HCT116 (cell line): Measurements from ENCODE around the gene TYROBP. TPM values are rescaled to one million over a fixed set of nuclear protein-coding genes. Genes with fewer than 3 reads are reported as not detected.

Source experiments
- ATAC-seq: fragments of 200-7000 bp; cut with Tn5 transposase; 2 replicates; pipeline ENCODE4 v1.9.1; 2020; ENCODE audit warnings: mild to moderate bottlenecking, moderate library complexity
- BruUV-seq: library from RNA; stranded (reverse); fragments of 400-500 nt; replicated peaks from 2 replicates; lab custom pipeline; 2021; lab: Mats Ljungman, UMichigan
- CTCF ChIA-PET: fragments of 300-600 bp; sonication (Branson Sonifier 250); formaldehyde crosslinking; loops from one replicate; lab custom pipeline; 2021; ENCODE audit warnings: antibody characterized with exemption; lab: Charles Lee
- POLR2A ChIA-PET: fragments of 300-600, 350-600 bp; sonication (Branson Sonifier 250); formaldehyde crosslinking; loops from one replicate; lab custom pipeline; 2021; ENCODE audit warnings: antibody characterized with exemption; lab: Charles Lee
- RAD21 ChIA-PET, 2 experiments: fragments of 300-600 bp; sonication (Branson Sonifier 250); formaldehyde crosslinking; loops; one replicate each; lab custom pipeline; 2023; ENCODE audit warnings: low total read pairs in 2 of 2; ENCODE audit not compliant: uncharacterized antibody in 2 of 2, unreplicated experiment in 2 of 2, low non-redundant PET in 1 of 2; lab: Charles Lee
- DNase-seq: peaks from one replicate; pipeline ENCODE4 v3.0.0-alpha.2; 2010; ENCODE audit warnings: low read depth, low spot score
- H2AFZ ChIP-seq: fragments of 200-600 bp; shearing (Covaris generic), sonication (generic); 2 replicates; pipeline ENCODE4 v1.6.1; 2017; ENCODE audit warnings: low read depth, mixed run types, mixed read lengths, antibody characterized with exemption, low read length; ENCODE audit not compliant: poor library complexity, severe bottlenecking
- H3K27ac ChIP-seq: 2 replicates; pipeline ENCODE4 v1.5.1; 2012; ENCODE audit warnings: low read depth, low read length
- H3K27me3 ChIP-seq: fragments of 200-600 bp; sonication (generic); 2 replicates; pipeline ENCODE4 v1.6.1; 2016; ENCODE audit warnings: mixed run types, low read length, mixed read lengths; ENCODE audit not compliant: insufficient read depth
- H3K36me3 ChIP-seq, 2 experiments: fragments of 200-500 bp in 1 of 2; fragments of 200-600 bp in 1 of 2; sonication (Bioruptor generic) in 1 of 2; sonication (generic) in 1 of 2; 2 replicates each; pipeline versions ENCODE4 v1.5.1 to v1.6.1; 2014 to 2016; ENCODE audit warnings: low read length in 2 of 2, inconsistent platforms in 1 of 2, mixed read lengths in 1 of 2, mixed run types in 1 of 2; ENCODE audit not compliant: insufficient read depth in 2 of 2, control insufficient read depth in 1 of 2
- H3K4me1 ChIP-seq, 2 experiments: fragments of 200-600 bp in 1 of 2; sonication (generic) in 1 of 2; 2 replicates each; pipeline versions ENCODE4 v1.5.1 to v1.6.1; 2012 to 2017; ENCODE audit warnings: low read length in 2 of 2, inconsistent platforms in 1 of 2, mild to moderate bottlenecking in 1 of 2, mixed read lengths in 1 of 2, mixed run types in 1 of 2, moderate library complexity in 1 of 2; ENCODE audit not compliant: insufficient read depth in 2 of 2, control insufficient read depth in 1 of 2
- H3K4me2 ChIP-seq: fragments of 200-600 bp; sonication (generic); 2 replicates; pipeline ENCODE4 v1.6.1; 2017; ENCODE audit warnings: mixed run types, low read length, mixed read lengths
- H3K4me3 ChIP-seq, 2 experiments: fragments of 200-600 bp in 1 of 2; sonication (generic) in 1 of 2; replicated peaks in 1 of 2; 2 replicates each; pipeline ENCODE4 v1.5.1; 2011 to 2016; ENCODE audit warnings: low read length in 2 of 2, control low read depth in 1 of 2, low read depth in 1 of 2, mild to moderate bottlenecking in 1 of 2, mixed read lengths in 1 of 2, mixed run types in 1 of 2
- H3K79me2 ChIP-seq: fragments of 200-600 bp; sonication (generic); 2 replicates; pipeline ENCODE4 v1.6.1; 2017; ENCODE audit warnings: mild to moderate bottlenecking, mixed run types, low read length, moderate library complexity, mixed read lengths; ENCODE audit not compliant: insufficient read depth
- H3K9ac ChIP-seq: fragments of 200-600 bp; sonication (generic); 2 replicates; pipeline ENCODE4 v1.6.1; 2016; ENCODE audit warnings: low read length, mixed read lengths
- H3K9me2 ChIP-seq: fragments of 200-600 bp; sonication (generic), shearing (Covaris generic); 2 replicates; pipeline ENCODE4 v1.6.1; 2017; ENCODE audit warnings: mixed run types, mild to moderate bottlenecking, moderate library complexity; ENCODE audit not compliant: insufficient read depth
- H3K9me3 ChIP-seq, 2 experiments: fragments of 200-500 bp in 1 of 2; fragments of 200-600 bp in 1 of 2; sonication (Bioruptor generic) in 1 of 2; sonication (generic) in 1 of 2; 2 replicates each; pipeline ENCODE4 v1.6.1; 2014 to 2017; ENCODE audit warnings: low read length in 2 of 2, mixed read lengths in 2 of 2, inconsistent platforms in 1 of 2, low read depth in 1 of 2, mild to moderate bottlenecking in 1 of 2, mixed run types in 1 of 2, moderate library complexity in 1 of 2; ENCODE audit not compliant: control insufficient read depth in 1 of 2, insufficient read depth in 1 of 2
- H4K20me1 ChIP-seq: fragments of 200-600 bp; sonication (generic), shearing (Covaris generic); 2 replicates; pipeline ENCODE4 v1.6.1; 2017; ENCODE audit warnings: mixed run types, mild to moderate bottlenecking, moderate library complexity; ENCODE audit not compliant: insufficient read depth
- ATF3 ChIP-seq: IDR thresholded peaks from 2 replicates; pipeline ENCODE4 v1.6.1; 2012
- CEBPB ChIP-seq: IDR thresholded peaks from 2 replicates; pipeline ENCODE4 v1.6.1; 2012; ENCODE audit warnings: low read depth
- JUND ChIP-seq: IDR thresholded peaks from 2 replicates; pipeline ENCODE4 v1.6.1; 2012
- POLR2A ChIP-seq: IDR thresholded peaks from 2 replicates; pipeline ENCODE4 v1.7.0; 2011; ENCODE audit warnings: borderline replicate concordance; ENCODE audit not compliant: insufficient read depth, insufficient read length; ENCODE audit errors: extremely low read depth
- SIN3A ChIP-seq: IDR thresholded peaks from 2 replicates; pipeline ENCODE4 v1.6.1; 2012; ENCODE audit warnings: low read depth
- SRF ChIP-seq: IDR thresholded peaks from 2 replicates; pipeline ENCODE4 v1.6.1; 2012; ENCODE audit warnings: low read depth
- YY1 ChIP-seq: IDR thresholded peaks from 2 replicates; pipeline ENCODE4 v1.6.1; 2011; ENCODE audit warnings: low read length, low read depth, moderate library complexity, mild to moderate bottlenecking; ENCODE audit not compliant: insufficient replicate concordance; ENCODE audit errors: extremely low read depth
- ZBTB33 ChIP-seq: IDR thresholded peaks from 2 replicates; pipeline ENCODE4 v1.6.1; 2011; ENCODE audit warnings: mild to moderate bottlenecking, low read length, moderate library complexity; ENCODE audit not compliant: insufficient replicate concordance; ENCODE audit errors: extremely low read depth
- ZNF274 ChIP-seq: fragments of 200-500 bp; sonication (Bioruptor generic); IDR thresholded peaks from 2 replicates; pipeline ENCODE4 v1.6.1; 2014; ENCODE audit warnings: mild to moderate bottlenecking, low read depth, low read length, inconsistent platforms
- intact Hi-C: fragments of 100-400 bp; cut with micrococcal nuclease; formaldehyde crosslinking; loops from 2 replicates; pipeline ENCODE4 v1.10.0; 2022
- total RNA-seq: library from RNA; stranded (reverse); gene quantifications from one replicate; pipeline ENCODE4 v1.2.1, GENCODE V29; 2021; ENCODE audit not compliant: unreplicated experiment
- TF ChIP-seq, protein P1 (sequence below): IDR thresholded peaks from 2 replicates; pipeline ENCODE4 v1.6.1; 2012; ENCODE audit warnings: low read depth

The TYROBP gene
- total RNA-seq, 1 experiment from 2014 or later, result 0.49 TPM

GRCh38 chr19:35944556-35944955 lies 36.5 kb upstream of the TYROBP start:
- Histone ChIP-seq H3K9me3 (no peaks in the 10 kb centered on the region), H3K4me3 (no peak overlapping the region), H2AFZ (no peak overlapping the region), H3K27ac (no peak overlapping the region), H4K20me1 (no peaks in the 10 kb centered on the region), H3K9ac (no peak overlapping the region), H3K36me3 (no peaks in the 10 kb centered on the region; a peak in 2 of 4 replicates), H3K79me2 (no peaks in the 10 kb centered on the region), H3K27me3 (no peaks in the 10 kb centered on the region), H3K4me1 (peaks cover 0 to 5% of the 10 kb centered on the region in 2 experiments; a peak in 2 of 4 replicates), H3K9me2 (no peaks in the 10 kb centered on the region), H3K4me2 (no peak overlapping the region)
- no TSS peak for BruUV-seq
- ChIA-PET POLR2A (no interaction called here), RAD21 (no interaction called here), CTCF (no interaction called here)
- no peak for DNase-seq
- intact Hi-C loops, result no loop called here
- no peak for TF ChIP-seq ATF3
- TF ChIP-seq SRF, result no peak
- TF ChIP-seq POLR2A, result no peak
- TF ChIP-seq, protein P1, sequence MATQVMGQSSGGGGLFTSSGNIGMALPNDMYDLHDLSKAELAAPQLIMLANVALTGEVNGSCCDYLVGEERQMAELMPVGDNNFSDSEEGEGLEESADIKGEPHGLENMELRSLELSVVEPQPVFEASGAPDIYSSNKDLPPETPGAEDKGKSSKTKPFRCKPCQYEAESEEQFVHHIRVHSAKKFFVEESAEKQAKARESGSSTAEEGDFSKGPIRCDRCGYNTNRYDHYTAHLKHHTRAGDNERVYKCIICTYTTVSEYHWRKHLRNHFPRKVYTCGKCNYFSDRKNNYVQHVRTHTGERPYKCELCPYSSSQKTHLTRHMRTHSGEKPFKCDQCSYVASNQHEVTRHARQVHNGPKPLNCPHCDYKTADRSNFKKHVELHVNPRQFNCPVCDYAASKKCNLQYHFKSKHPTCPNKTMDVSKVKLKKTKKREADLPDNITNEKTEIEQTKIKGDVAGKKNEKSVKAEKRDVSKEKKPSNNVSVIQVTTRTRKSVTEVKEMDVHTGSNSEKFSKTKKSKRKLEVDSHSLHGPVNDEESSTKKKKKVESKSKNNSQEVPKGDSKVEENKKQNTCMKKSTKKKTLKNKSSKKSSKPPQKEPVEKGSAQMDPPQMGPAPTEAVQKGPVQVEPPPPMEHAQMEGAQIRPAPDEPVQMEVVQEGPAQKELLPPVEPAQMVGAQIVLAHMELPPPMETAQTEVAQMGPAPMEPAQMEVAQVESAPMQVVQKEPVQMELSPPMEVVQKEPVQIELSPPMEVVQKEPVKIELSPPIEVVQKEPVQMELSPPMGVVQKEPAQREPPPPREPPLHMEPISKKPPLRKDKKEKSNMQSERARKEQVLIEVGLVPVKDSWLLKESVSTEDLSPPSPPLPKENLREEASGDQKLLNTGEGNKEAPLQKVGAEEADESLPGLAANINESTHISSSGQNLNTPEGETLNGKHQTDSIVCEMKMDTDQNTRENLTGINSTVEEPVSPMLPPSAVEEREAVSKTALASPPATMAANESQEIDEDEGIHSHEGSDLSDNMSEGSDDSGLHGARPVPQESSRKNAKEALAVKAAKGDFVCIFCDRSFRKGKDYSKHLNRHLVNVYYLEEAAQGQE, result no peak
- no peak for TF ChIP-seq YY1
- no peak for TF ChIP-seq SIN3A
- no peak for TF ChIP-seq ZNF274
- no peak for TF ChIP-seq CEBPB
- TF ChIP-seq ZBTB33, result no peak
- TF ChIP-seq JUND, result no peak
- ATAC-seq, result no peak
